HepG2 (cell line): ENCODE data around the gene HLF. TPM values are rescaled to one million over a fixed set of nuclear protein-coding genes. Genes with fewer than 3 reads are reported as not detected.
A peak's percentile ranks its signal among the peaks of the same experiment; 100 is the strongest.

ENCODE experiments used
- CBFB ChIP-seq: sonication (generic); formaldehyde crosslinking; IDR thresholded peaks from 2 replicates; pipeline ENCODE4 v1.4.0; 2020; ENCODE audit warnings: missing genetic modification reagents
- ESRRA ChIP-seq: sonication (generic); formaldehyde crosslinking; IDR thresholded peaks from 2 replicates; pipeline ENCODE4 v1.5.1; 2020; ENCODE audit warnings: mild to moderate bottlenecking, low read depth, missing genetic modification reagents
- MBNL3 ChIP-seq: fragments of 250-450 bp; sonication (Bioruptor Pico); conservative IDR thresholded peaks from 2 replicates; pipeline ENCODE4 v1.8.0; 2022; ENCODE audit warnings: mild to moderate bottlenecking, inconsistent platforms
- MIXL1 ChIP-seq: IDR thresholded peaks from 2 replicates; pipeline ENCODE4 v1.6.1; 2016
- NFATC3 ChIP-seq: sonication (generic); formaldehyde crosslinking; IDR thresholded peaks from 2 replicates; pipeline ENCODE4 v1.5.1; 2020; ENCODE audit warnings: mild to moderate bottlenecking, missing genetic modification reagents
- TEAD2 ChIP-seq: sonication (generic); formaldehyde crosslinking; IDR thresholded peaks from 2 replicates; pipeline ENCODE4 v1.9.0; 2021; ENCODE audit warnings: missing genetic modification reagents
- THYN1 ChIP-seq: sonication (generic); formaldehyde crosslinking; IDR thresholded peaks from 2 replicates; pipeline ENCODE4 v1.8.1; 2023; ENCODE audit warnings: low read depth, mild to moderate bottlenecking, moderate library complexity, missing genetic modification reagents, borderline replicate concordance
- TMF1 ChIP-seq: sonication (generic); formaldehyde crosslinking; IDR thresholded peaks from 2 replicates; pipeline ENCODE4 v1.8.1; 2022; ENCODE audit warnings: low read depth, missing genetic modification reagents
- ZNF256 ChIP-seq: sonication (generic); formaldehyde crosslinking; conservative IDR thresholded peaks from 2 replicates; pipeline ENCODE4 v1.4.0; 2020; ENCODE audit warnings: missing genetic modification reagents
- ZNF331 ChIP-seq: sonication (generic); formaldehyde crosslinking; IDR thresholded peaks from 2 replicates; pipeline ENCODE4 v1.4.0; 2020; ENCODE audit warnings: missing genetic modification reagents
- ZNF75D ChIP-seq: sonication (generic); formaldehyde crosslinking; IDR thresholded peaks from 2 replicates; pipeline ENCODE4 v1.8.1; 2023; ENCODE audit warnings: missing genetic modification reagents, mild to moderate bottlenecking, borderline replicate concordance
- polyA plus RNA-seq, 8 experiments: library from polyadenylated mRNA; depleted of rRNA in 3 of 8; stranded (reverse) in 7 of 8; unstranded in 1 of 8; fragments of >200 nt; fragmentation: Illumina TruSeq in 4 of 8; extraction: Trizol in 4 of 8; gene quantifications; 2 replicates each; pipeline versions ENCODE4 v1.2.1 to v1.2.3, GENCODE V29; 2011 to 2016; ENCODE audit warnings: low read depth in 4 of 8, missing spikeins in 1 of 8, mixed read lengths in 1 of 8; ENCODE audit not compliant: insufficient read depth in 1 of 8
- total RNA-seq, 5 experiments: library from RNA; depleted of rRNA; stranded (reverse); fragments of >200 nt; fragmentation: Illumina TruSeq; extraction: Trizol; gene quantifications; 2 replicates each; pipeline ENCODE4 v1.2.3, GENCODE V29; 2016; ENCODE audit warnings: low read depth in 1 of 5
- TF ChIP-seq, protein P1 (sequence below): IDR thresholded peaks from 2 replicates; pipeline ENCODE4 v1.6.1; 2018; ENCODE audit warnings: missing genetic modification reagents, mild to moderate bottlenecking, missing compliant biosample characterization
- TF ChIP-seq, protein P2 (sequence below): sonication (generic); formaldehyde crosslinking; IDR thresholded peaks from 2 replicates; pipeline ENCODE4 v1.4.0; 2020; ENCODE audit warnings: missing genetic modification reagents
- TF ChIP-seq, protein P3 (sequence below): sonication (generic); formaldehyde crosslinking; IDR thresholded peaks from 2 replicates; pipeline ENCODE4 v1.5.1; 2020; ENCODE audit warnings: mild to moderate bottlenecking, missing genetic modification reagents
- TF ChIP-seq, protein P4 (sequence below): sonication (generic); formaldehyde crosslinking; conservative IDR thresholded peaks from 2 replicates; pipeline ENCODE4 v1.8.1; 2023; ENCODE audit warnings: missing genetic modification reagents
- TF ChIP-seq, protein P5 (sequence below): sonication (generic); formaldehyde crosslinking; conservative IDR thresholded peaks from 2 replicates; pipeline ENCODE4 v1.4.0; 2020; ENCODE audit warnings: missing genetic modification reagents

Gene HLF
- total and polyA plus RNA-seq, 2 of the 13 experiments (the other 11 are each of a cell fraction or from before 2014, with no cell fraction given), result 202 to 346 TPM

DNA sequence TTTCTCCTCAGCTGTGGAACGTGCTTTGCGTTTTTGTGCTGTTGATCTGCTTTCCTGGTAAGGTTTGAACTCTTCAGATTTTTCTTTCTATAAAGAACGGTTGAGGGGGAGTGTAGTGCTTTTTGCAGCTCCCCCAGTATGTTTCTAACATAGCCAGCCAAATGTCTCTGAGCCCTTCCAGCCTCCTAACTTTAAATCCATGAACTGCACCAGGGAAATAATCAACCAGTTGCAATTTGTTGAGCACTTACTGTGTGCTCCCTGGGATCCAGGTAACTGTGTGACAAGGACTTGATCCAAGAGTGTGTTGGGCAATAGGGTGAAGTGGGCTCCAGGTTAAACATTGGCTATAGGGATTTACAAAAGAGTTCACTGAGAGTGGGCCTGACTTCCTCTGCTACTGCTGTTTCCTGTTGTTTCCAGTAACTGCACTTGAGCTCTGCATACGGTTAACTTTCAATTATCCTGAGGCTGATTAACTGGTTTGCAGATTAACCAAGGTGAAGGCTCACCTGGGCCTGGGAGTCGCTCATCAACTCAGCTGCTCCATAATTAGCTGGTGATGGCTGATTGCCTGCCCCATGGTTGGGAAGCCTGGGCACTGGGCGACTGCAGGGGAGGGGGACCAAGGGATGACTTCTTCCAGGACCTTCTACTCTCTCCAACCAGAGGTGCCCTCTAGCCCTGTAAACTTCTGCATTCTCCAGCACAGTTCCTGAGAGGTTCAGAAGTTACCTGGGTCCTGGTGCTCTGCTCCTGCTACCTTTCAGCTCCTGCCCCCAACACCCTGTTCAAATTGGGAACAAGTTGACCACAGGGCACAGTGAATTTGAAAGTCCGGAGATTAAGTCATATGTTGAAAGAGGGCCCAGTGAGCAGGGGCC lies 19.5 kb downstream of the HLF start (continued):
- TF ChIP-seq ZNF75D (CRISPR knock-in tag) (no peak), ZNF256 (0 out of 2 replicates have a peak, but pooled peaks have one; percentile 22), TMF1 (CRISPR knock-in tag) (no peak), MIXL1 (CRISPR knock-in tag) (peak; percentile 99), THYN1 (CRISPR knock-in tag) (no peak; the same call in 1 of the 2 replicates), TEAD2 (CRISPR knock-in tag) (no peak), MBNL3 (CRISPR knock-in tag) (no peak), NFATC3 (CRISPR knock-in tag) (peak; percentile 68; the same call in 1 of the 2 replicates), ESRRA (CRISPR knock-in tag) (peak; percentile 81; the same call in 1 of the 2 replicates), CBFB (CRISPR knock-in tag) (no peak; the same call in 1 of the 2 replicates), ZNF331 (CRISPR knock-in tag) (peak; percentile 92; the same call in 1 of the 2 replicates)
- TF ChIP-seq, protein P1, sequence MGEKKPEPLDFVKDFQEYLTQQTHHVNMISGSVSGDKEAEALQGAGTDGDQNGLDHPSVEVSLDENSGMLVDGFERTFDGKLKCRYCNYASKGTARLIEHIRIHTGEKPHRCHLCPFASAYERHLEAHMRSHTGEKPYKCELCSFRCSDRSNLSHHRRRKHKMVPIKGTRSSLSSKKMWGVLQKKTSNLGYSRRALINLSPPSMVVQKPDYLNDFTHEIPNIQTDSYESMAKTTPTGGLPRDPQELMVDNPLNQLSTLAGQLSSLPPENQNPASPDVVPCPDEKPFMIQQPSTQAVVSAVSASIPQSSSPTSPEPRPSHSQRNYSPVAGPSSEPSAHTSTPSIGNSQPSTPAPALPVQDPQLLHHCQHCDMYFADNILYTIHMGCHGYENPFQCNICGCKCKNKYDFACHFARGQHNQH (CRISPR knock-in tag), result peak; percentile 91; the same call in 1 of the 2 replicates
- TF ChIP-seq, protein P2, sequence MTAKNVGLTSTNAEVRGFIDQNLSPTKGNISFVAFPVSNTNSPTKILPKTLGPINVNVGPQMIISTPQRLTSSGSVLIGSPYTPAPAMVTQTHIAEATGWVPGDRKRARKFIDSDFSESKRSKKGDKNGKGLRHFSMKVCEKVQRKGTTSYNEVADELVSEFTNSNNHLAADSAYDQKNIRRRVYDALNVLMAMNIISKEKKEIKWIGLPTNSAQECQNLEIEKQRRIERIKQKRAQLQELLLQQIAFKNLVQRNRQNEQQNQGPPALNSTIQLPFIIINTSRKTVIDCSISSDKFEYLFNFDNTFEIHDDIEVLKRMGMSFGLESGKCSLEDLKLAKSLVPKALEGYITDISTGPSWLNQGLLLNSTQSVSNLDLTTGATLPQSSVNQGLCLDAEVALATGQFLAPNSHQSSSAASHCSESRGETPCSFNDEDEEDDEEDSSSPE, result no peak
- TF ChIP-seq, protein P3, sequence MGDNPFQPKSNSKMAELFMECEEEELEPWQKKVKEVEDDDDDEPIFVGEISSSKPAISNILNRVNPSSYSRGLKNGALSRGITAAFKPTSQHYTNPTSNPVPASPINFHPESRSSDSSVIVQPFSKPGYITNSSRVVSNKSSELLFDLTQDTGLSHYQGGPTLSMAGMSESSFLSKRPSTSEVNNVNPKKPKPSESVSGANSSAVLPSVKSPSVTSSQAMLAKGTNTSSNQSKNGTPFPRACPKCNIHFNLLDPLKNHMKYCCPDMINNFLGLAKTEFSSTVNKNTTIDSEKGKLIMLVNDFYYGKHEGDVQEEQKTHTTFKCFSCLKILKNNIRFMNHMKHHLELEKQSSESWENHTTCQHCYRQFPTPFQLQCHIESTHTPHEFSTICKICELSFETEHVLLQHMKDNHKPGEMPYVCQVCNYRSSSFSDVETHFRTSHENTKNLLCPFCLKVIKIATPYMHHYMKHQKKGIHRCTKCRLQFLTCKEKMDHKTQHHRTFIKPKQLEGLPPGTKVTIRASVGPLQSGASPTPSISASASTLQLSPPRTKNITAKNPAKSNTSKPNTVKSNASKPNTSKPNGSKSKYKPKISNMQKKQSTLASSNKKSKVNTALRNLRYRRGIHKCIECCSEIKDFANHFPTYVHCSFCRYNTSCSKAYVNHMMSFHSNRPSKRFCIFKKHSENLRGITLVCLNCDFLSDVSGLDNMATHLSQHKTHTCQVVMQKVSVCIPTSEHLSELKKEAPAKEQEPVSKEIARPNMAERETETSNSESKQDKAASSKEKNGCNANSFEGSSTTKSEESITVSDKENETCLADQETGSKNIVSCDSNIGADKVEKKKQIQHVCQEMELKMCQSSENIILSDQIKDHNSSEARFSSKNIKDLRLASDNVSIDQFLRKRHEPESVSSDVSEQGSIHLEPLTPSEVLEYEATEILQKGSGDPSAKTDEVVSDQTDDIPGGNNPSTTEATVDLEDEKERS (CRISPR knock-in tag), result peak; percentile 60; the same call in 1 of the 2 replicates
- TF ChIP-seq, protein P4, sequence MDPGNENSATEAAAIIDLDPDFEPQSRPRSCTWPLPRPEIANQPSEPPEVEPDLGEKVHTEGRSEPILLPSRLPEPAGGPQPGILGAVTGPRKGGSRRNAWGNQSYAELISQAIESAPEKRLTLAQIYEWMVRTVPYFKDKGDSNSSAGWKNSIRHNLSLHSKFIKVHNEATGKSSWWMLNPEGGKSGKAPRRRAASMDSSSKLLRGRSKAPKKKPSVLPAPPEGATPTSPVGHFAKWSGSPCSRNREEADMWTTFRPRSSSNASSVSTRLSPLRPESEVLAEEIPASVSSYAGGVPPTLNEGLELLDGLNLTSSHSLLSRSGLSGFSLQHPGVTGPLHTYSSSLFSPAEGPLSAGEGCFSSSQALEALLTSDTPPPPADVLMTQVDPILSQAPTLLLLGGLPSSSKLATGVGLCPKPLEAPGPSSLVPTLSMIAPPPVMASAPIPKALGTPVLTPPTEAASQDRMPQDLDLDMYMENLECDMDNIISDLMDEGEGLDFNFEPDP (CRISPR knock-in tag), result no peak
- TF ChIP-seq, protein P5, sequence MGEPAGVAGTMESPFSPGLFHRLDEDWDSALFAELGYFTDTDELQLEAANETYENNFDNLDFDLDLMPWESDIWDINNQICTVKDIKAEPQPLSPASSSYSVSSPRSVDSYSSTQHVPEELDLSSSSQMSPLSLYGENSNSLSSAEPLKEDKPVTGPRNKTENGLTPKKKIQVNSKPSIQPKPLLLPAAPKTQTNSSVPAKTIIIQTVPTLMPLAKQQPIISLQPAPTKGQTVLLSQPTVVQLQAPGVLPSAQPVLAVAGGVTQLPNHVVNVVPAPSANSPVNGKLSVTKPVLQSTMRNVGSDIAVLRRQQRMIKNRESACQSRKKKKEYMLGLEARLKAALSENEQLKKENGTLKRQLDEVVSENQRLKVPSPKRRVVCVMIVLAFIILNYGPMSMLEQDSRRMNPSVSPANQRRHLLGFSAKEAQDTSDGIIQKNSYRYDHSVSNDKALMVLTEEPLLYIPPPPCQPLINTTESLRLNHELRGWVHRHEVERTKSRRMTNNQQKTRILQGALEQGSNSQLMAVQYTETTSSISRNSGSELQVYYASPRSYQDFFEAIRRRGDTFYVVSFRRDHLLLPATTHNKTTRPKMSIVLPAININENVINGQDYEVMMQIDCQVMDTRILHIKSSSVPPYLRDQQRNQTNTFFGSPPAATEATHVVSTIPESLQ, result no peak
